DMS79 treated with DMSO at 0.1 percent for 48 hours (cell line): ENCODE measurements around the gene AASDH.

ENCODE experiments used
- DNase-seq: peaks from one replicate; lab custom pipeline; 2025; lab: John Stamatoyannopoulos, UW

Gene AASDH

DNA sequence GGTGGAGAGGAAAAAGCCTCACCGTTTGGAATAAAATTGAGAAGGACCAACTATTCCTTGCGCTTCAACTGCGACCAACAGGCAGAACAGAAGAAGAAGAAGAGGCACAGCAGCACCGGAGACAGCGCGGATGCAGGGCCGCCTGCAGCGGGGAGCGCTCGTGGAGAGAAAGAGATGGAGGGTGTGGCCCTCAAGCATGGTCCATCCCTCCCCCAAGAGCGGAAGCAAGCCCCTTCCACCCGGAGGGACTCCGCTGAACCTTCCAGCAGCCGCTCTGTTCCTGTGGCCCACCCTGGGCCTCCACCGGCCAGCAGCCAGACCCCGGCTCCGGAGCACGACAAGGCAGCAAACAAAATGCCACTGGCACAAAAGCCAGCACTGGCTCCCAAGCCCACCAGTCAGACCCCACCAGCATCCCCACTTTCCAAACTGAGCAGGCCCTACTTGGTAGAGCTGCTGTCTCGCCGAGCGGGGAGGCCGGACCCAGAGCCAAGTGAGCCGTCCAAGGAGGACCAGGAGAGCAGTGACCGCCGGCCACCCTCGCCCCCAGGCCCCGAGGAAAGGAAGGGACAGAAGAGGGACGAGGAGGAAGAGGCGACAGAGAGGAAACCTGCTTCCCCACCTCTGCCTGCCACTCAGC lies 71.2 kb downstream of the AASDH start:
- DNase-seq, result no peak

DNA sequence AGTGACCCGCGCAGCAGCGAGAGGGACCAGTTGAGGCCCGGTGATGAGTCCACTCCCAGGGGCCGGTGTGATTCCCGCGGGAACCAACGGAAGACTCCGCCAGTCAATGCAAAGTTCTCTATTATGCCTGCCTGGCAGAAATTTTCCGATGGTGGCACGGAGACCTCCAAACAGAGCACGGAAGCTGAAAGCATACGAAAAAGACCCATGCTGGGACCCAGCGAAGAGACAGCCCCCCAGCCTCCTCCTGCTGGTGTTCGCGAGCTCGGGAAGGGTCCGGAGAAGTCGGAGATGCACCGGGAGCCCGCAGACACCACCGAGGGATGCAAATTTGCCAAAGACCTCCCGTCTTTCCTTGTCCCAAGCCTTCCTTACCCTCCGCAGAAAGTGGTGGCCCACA lies 71.7 kb downstream of the AASDH start:
- no peak for DNase-seq

DNA sequence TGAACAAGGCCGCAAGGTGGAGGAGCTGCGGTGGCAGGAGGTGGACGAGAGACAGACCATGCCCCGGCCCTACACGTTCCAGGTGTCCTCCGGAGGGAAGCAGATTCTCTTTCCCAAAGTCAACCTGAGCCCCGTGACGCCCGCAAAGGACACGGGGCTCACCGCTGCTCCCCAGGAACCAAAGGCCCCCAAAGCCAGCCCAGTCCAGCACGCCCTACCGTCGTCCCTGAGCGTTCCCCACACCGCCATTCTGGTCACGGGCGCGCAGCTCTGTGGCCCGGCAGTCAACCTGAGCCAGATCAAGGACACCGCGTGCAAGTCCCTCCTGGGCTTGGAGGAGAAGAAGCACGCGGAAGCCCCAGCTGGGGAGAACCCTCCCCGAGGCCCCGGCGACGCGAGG lies 72.2 kb downstream of the AASDH start:
- no peak for DNase-seq

DNA sequence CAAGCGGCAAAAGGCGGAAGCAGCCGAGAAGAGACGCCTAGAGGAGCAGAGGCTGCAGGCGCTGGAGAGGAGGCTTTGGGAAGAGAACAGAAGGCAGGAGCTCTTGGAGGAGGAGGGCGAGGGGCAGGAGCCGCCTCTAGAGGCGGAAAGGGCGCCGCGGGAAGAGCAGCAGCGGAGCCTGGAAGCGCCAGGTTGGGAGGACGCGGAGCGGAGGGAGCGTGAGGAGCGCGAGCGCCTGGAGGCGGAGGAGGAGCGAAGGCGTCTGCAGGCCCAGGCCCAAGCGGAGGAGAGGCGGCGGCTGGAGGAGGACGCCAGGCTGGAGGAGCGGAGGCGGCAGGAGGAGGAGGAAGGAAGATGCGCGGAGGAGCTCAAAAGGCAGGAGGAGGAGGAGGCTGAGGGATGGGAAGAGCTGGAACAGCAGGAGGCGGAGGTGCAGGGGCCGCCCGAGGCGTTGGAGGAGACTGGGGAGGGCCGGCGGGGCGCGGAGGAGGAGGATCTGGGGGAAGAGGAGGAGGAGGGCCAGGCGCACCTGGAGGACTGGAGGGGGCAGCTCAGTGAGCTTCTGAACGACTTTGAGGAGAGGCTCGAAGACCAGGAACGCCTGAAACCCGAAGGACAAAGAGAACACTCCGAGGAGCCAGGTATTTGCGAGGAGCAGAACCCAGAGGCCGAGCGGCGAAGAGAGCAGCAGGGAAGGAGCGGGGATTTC lies 72.9 kb downstream of the AASDH start:
- no peak for DNase-seq

DNA sequence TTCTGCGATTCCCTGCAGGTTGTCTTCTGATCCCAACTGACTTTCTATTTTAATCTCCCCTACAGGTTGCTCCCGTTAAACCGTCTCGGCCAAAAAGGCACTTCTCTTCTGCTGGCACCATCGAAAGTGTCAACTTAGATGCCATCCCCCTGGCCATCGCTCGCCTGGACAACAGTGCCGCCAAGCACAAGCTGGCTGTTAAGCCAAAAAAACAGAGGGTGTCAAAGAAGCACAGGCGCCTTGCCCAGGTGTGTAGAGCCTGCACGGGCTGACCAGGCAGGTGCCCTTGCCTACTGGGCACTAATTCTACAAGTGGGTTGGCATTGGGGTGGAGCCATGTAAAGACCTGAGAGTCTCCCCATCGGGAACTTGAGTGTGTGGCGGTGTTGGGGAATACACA lies 74.2 kb downstream of the AASDH start:
- DNase-seq, result no peak

DNA sequence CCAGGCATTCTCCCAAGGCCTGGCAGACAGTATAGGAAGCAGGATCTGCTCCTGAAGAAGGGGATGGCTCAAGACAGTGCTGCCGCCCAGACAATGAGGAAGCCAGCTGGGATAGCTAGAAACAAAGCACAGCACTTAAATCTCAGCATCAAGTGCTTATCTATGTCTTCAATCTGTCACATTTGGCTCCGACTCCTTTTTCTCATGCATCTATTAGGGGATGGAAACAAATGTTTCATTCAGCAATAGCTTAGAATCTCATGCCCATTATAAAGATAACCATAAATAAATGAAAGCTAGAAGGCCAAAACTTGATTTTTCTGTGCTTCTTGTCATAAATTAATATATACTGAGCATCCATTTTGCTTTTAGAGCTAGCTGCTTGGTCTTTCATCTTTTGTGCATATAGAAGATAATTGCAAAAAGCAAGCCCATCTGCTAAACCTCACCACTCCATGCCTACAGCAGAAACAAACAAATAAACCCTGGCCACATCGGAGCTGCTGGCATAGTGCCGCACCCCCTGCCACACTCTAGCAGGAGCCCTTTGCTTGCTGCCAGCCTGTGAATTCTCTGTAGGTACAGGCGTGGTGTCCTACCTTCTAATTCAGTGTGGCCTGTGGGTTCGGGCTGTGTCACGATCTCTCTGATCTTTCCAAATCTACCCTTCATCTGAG lies 75.9 kb downstream of the AASDH start:
- DNase-seq, result no peak

DNA sequence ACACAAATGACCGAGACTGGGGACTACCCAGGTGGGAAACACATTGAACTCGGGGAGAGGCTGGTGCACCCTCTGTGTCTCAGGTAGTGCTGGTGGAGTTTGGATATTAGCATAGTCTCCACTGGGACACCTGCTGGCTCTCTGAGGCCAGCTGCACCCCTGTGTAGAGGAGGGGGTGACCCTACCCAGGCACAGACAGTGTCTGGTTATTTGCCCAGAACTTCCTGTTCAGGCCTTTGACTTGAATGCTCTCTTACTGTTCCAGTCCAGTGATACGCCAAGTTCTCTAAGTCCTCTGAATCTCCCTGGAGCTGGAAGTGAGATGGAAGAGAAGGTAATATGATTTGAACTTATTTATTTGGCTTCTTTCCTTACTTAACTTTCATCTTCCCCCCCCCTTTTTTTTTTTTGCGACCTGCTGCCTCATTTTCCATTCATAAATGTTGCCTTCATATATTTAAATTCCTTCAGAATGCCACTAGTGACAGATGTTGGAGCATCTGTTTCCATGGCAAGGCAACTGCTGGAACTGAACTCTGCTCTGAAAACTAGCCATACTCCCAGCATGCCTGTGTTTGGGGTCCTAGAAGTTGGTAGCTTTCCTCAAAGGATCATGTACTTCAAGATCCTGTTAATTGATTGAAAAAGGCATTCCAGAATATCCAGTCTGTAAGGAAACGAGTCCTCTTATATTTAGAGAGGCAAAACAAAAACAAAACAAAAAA lies 76.7 kb downstream of the AASDH start:
- DNase-seq, result no peak

DNA sequence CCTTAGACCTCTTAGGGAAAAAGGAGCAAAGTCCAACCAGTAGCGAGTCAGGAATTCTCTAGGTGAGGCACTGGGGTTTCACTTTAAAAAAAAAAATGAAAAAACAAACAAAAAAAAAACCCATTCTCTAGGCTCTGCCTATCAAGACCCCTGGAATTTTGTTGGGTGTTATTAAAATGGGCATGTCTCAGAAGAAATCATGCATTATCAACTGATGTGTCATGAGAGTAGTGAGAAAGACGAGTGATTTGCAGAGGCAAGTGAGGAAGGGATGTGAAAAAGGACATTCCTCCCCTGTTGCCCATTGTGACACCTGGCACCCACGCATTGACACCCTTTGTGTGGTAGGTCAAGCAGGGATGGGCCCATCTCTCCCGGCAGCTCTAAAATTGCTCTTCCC lies 78.9 kb downstream of the AASDH start:
- DNase-seq, result no peak

DNA sequence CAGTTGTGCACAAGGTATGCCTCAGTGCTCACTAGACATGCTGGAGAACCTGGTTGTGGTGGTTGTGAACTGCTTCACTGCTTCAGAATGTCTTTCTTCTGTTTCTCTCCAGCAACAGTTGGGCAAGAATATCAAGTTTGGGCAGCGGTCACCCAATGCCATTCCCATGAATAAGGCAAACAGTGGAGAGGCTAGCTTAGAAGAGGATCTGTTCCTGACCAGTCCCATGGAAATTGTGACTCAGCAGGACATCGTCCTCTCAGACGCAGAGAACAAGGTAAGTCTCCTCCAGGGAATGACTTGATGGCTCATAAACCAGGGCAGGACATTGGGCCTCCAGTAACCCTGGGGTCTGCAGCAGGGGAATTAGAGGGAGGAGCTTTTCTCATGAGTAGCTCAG lies 79.9 kb downstream of the AASDH start:
- no peak for DNase-seq

DNA sequence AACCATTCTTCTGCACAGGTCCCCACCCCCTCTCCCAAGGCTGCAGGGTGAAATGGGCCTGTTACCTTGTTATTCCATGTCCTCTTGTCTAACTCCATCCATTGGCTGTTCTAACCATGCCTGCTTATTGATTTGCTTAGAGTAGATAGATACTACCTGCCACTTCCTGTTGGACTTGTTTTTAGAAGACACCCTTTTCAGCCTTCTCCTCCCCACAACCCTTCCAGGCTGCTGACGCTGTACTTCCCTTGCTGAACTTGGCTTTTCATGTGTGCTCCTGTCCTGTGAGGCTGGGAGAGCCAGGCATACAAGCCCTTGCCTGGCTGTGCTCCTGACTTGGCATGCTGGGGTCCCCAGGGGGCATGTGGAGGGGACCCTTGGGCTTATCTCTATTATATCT lies 81.9 kb downstream of the AASDH start:
- DNase-seq, result no peak

DNA sequence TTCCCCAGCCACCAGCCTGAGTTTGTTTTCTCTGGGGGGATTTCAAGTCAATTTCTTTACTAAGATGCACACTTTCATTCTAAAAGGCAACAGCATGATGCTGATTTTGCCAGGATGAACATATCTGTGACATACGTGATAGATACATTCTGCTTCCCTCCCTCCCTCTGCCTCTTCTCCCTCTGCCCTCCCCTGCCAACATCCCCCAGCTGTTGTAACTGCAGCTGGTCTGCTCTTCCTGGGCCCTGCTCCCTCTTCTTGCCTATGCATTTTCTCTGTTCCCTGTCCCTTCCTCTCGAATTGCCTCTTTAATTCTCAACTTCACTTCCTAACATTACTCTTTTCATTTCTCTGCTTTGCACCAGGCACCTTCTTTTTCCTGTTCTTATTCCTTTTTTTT lies 83.4 kb downstream of the AASDH start:
- no peak for DNase-seq

DNA sequence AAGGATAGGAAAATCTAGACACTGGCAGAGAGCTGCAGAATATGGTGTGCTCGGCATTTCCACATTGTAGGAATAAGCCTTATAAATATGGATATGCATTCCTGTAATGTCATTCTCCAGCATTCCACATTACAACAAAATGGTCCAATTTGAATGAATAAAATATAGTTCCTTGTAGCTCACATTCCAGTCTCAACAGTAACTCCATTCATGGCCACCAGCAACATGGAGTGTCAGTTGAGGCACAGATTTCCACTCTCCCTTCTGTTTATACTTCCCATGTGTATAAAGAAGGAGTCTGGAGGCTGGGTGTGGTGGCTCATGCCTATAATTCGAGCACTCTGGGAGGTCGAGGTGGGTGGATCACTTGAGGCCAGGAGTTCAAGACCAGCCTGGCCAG lies 84.5 kb downstream of the AASDH start:
- DNase-seq, result no peak

DNA sequence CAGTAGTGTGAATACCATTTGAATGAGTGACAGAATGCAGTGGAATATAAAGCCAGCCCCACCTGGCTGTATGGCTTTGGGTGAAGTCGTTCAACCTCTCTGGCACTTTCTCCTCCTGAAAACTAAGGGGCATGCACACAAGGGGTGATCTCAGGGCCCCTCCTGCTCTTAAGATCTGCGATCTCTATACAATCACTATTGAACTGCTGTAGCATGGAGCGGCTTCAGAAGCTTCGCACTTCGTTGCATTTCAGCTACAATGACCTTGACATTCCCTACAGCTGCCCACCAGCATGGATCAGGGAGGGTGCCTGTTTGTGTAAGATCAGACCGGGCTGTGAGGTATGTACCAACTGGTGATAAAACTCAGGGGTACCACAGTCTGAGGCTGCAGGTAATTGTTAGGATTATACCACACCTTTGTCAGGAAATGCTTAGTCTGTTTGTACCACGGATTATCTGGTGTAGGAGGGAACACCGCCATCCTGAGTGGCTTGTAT lies 85.2 kb downstream of the AASDH start:
- DNase-seq, result no peak

DNA sequence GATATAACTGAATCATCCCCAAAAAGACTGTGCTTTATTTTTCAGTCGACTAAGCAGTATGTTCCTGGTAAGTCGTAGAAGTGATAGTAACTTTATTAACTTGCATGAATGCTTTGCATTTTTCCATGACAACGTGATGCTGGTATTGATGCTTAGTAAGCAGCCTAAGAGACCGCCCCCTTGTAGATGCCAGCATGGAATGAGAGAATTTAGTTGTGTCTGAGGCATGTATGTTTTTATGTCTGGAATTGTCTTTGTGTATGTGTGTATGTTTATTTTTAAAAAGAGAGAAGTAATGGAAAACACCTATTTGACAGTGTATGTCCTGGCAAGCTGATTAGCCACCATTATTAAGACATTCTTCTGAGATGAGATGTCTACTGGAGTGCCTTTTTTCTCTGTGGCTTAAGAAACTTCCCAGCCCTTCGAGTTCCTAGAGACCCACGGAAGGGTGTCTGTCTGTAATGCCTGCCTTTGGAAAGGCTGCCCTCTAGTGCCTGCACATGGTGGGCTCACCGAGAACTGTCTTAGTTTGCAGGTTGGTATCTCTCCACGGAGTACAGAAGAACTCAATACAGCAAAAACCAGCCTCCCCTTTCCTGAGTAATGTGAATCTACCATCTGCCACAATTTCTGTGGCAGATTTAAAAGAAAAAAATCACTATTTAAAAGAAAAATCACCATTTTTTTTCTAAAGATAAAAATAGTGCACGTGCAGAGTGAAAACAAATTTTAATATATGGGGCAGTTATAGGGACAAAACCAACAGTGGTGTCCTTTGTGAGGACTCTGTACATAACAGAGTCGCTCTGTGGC lies 85.9 kb downstream of the AASDH start:
- DNase-seq, result peak; percentile 45

DNA sequence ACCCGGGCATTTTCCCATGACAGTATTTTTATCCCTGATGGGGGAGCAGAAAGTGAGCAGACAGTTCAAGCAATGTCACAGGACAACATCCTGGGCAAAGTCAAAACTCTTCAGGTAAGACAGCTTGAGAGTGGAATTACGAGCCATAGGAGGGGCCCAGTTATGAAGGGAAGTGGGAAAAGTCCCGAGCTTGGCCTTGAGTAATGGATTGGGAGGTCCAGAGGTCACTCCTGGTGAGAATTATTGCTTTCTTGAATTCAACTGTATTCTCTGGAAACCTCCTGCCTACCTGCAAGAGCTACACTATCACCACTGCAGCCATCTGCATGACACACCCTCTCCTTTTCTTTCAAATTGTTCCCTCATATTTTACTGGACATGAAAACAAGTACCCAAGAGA lies 89.1 kb downstream of the AASDH start:
- no peak for DNase-seq

DNA sequence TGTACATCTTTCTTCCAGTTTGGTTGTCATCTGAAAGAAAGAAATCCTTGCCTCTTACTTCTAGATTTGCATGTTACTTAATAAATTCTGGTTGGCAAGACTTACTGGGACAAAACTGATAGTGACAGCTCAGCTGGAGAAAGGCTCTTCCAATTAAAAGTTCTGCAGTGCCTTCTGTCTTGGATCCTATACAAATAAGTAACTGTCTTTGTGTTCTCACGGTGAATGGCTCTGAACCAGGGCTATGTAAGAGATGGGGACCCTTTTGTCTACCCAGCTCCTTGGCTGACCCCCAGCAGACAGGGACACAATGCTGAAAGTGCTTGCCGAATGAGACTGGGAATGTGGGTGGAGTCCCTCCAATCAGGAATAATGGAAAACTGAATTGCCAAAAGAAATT lies 89.5 kb downstream of the AASDH start:
- no peak for DNase-seq

DNA sequence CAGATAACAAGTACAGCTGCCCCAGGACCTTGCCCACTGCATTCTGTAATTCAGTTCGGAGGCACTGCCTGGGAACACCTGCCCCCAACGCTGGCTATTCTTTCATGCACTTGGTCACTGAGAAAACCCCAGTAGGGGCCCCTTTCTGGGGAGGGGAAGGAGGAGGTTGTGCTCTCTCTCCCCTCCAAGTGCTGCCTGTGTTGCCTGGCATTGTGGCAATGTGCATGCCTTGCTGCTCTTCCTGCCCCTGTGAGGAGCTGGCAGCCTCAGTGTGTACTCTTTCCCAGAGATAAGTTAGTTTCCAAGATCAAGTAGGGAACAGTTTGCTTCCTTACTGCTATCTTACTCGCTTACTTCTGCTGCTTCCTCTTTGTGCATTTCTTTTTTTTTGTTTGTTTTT lies 90.8 kb downstream of the AASDH start:
- DNase-seq, result no peak

DNA sequence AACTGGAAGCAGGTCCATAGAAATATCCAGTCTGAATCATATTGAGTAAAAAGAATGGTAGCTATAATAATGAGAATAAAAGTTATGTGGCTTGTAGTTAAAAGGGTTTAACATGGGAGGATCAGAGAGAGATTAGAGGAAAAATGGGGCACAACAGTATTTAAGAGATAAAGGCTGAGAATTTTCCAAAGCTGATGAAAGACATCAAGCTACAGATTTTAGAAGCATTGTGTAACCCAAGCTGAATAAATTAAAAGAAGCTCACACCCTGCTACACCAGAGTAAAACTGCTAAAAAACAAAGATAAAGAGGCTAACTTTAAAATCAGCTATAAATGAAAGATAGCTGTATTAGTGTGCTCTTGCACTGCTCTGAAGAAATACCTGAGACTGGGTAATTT lies 94.2 kb downstream of the AASDH start:
- DNase-seq, result no peak

DNA sequence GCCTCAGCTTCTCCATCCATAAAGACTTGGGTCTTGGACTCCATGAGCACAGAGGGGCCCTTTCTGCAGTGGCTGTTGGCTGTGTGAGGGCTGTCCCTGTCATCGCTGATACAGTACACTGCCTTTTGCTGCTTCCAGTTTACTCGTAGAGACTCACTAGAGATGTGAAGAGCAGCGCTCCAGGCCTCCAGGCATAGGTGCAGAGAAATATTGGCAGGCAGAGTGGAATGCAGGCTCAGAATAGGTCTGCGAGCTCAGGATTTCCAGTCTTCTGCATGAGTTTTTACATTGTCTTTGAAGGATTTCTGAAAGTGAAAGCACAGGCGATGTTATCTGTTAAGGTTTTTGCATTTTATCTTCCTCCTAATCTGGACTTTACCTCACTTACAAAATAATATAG lies 97.4 kb downstream of the AASDH start:
- DNase-seq, result no peak

DNA sequence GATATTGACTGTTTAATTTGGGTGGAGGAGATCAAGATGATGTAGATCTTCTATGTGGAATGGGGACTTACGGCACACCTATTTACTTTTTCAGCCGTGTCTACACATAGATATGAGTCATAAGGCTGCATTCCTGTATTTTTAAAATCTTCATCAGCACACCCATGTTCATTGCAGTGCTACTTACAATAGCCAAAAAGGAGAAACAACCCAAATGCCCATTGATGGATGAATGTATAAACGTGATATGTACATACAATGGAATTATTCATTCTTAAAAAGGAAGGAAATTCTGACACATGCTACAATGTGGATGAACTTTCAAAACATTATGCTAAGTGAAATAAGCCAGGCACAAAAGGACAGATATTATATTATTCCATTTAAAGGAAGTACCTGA lies 98.6 kb downstream of the AASDH start:
- no peak for DNase-seq
